Measurements from ENCODE around the gene TSC22D2.

DNA sequence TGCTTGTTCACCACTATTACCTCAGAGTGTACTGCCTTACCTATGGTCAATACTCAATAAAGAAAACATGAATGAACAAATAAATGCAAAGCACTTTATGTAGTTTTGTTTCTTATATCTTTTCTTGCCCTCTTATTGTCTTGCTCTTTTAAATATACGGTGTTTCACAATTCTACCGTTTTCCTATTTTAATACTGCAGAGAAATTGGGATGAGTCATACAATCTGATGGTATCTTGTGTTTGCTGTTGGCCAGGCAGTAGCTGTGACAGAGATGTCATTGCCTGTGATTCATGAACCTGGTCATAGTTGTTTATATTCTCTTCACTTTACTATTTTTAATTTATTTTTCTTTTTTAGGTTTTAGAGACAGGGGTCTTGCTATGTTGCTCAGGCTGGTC is 89.9 kb downstream of the TSC22D2 start:
- TF ChIP-seq, protein P1, sequence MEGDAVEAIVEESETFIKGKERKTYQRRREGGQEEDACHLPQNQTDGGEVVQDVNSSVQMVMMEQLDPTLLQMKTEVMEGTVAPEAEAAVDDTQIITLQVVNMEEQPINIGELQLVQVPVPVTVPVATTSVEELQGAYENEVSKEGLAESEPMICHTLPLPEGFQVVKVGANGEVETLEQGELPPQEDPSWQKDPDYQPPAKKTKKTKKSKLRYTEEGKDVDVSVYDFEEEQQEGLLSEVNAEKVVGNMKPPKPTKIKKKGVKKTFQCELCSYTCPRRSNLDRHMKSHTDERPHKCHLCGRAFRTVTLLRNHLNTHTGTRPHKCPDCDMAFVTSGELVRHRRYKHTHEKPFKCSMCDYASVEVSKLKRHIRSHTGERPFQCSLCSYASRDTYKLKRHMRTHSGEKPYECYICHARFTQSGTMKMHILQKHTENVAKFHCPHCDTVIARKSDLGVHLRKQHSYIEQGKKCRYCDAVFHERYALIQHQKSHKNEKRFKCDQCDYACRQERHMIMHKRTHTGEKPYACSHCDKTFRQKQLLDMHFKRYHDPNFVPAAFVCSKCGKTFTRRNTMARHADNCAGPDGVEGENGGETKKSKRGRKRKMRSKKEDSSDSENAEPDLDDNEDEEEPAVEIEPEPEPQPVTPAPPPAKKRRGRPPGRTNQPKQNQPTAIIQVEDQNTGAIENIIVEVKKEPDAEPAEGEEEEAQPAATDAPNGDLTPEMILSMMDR (IDR thresholded peaks at IDR 0.05), result no peak
- TF ChIP-seq POLR2A (IDR thresholded peaks at IDR 0.05), result no peak
